Ectodermal cell (in vitro differentiated cells): Measurements from ENCODE around the gene UBA5. TPM values are rescaled to one million over a fixed set of nuclear protein-coding genes. Genes with fewer than 3 reads are reported as not detected.
"Not testable (repeated sequence)": the region's sequence is repeated elsewhere in the genome, so short reads cannot be mapped to it uniquely, and the experiment has no call there.

ENCODE experiments used
- H3K27ac ChIP-seq: 2 replicates; pipeline ENCODE4 v1.7.0; 2013; ENCODE audit warnings: mild to moderate bottlenecking, low read depth, low read length; ENCODE audit not compliant: insufficient read depth, poor library complexity, severe bottlenecking
- H3K27me3 ChIP-seq: 2 replicates; pipeline ENCODE4 v1.7.0; 2013; ENCODE audit warnings: mild to moderate bottlenecking, low read length; ENCODE audit not compliant: insufficient read depth, control insufficient read depth, poor library complexity, severe bottlenecking
- H3K36me3 ChIP-seq: one replicate; pipeline ENCODE4 v1.7.0; 2013; ENCODE audit warnings: low read length; ENCODE audit not compliant: control insufficient read depth, insufficient read depth
- H3K4me1 ChIP-seq: one replicate; pipeline ENCODE4 v1.7.0; 2013; ENCODE audit warnings: low read length; ENCODE audit not compliant: control insufficient read depth, insufficient read depth
- H3K4me3 ChIP-seq: 2 replicates; pipeline ENCODE4 v1.7.0; 2013; ENCODE audit warnings: low read depth, low read length, control low read depth; ENCODE audit not compliant: insufficient read depth
- H3K9me3 ChIP-seq: 2 replicates; pipeline ENCODE4 v1.7.0; 2013; ENCODE audit warnings: mild to moderate bottlenecking, low read length, moderate library complexity; ENCODE audit not compliant: control insufficient read depth
- WGBS, 2 experiments: methylation state at CpG; one replicate each; pipeline ENCODE4 v1.1.7; 2013; ENCODE audit warnings: missing lambda C conversion rate in 2 of 2; 5-methylcytosine and 5-hydroxymethylcytosine counted together
- polyA plus RNA-seq, 4 experiments: library from polyadenylated mRNA; stranded (reverse); fragments of 50-300 nt; gene quantifications; one replicate each; pipeline ENCODE4 v1.2.3, GENCODE V29; 2013

UBA5 gene
- polyA plus RNA-seq (2013, experiment 1 of 4) = 47.3 TPM
- polyA plus RNA-seq (2013, experiment 2 of 4) = 44.7 TPM
- 43.1 TPM for polyA plus RNA-seq (2013, experiment 3 of 4)
- 45.5 TPM for polyA plus RNA-seq (2013, experiment 4 of 4)

DNA sequence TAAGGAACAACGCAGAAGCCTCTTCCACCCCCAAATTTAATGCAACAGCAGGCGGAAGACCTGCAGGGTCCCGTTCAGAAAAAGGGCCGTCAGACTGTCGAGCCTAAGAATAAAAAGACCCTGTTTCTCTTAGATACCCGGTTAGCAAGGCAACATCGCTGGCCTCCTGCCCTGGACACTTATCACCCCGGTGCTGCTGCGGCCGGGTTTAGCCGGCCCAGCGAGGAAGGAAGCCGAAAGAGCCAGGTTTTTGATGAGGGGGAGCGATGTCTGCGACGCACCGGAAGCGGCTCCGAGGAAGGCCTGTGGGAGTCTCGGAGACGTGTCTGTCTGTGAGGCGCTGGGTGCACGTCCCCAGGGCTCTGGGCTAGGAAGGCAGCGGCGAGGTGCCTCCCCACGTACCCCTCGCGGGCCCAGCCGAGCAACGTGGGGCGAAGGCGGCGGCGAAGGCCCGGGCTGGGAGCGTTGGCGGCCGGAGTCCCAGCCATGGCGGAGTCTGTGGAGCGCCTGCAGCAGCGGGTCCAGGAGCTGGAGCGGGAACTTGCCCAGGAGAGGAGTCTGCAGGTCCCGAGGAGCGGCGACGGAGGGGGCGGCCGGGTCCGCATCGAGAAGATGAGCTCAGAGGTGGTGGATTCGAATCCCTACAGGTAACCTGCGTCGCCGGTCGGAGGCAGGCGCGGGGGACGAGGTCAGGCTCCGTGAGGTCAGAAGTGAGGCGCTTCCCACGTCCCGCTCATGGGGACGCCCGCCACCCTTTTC lies at the start of gene UBA5:
Gene UBA5 (plus strand): TSS at position 278 of the 759 bp plus-strand sequence. CDS start 209 bp downstream, at position 487.
- no peaks in the 10 kb centered on the region for H3K9me3 ChIP-seq
- peak within 1 kb of the TSS; percentile 97 for H3K4me3 ChIP-seq
- peak within 1 kb of the TSS; percentile 4 for H3K27ac ChIP-seq
- peaks cover 4% of the 10 kb centered on the region for H3K4me1 ChIP-seq
- no peaks in the 10 kb centered on the region for H3K27me3 ChIP-seq
- 0% methylated on average over 64 of the region's 64 CpGs for WGBS, 2 experiments
- no peaks in the 10 kb centered on the region for H3K36me3 ChIP-seq

DNA sequence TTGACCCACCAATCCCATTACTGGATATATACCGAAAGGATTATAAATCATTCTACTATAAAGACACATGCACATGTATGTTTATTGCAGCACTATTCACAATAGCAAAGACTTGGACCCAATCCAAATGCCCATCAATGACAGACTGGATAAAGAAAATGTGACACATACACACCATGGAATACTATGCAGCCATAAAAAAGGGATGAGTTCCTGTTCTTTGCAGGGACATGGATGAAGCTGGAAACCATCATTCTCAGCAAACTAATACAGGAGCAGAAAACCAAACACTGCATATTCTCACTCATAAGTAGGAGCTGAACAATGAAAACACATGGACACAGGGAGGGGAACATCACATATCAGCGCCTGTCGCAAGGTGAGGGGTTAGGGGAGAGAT lies 44.8 kb upstream of the UBA5 start:
- WGBS, 2 experiments = 97 to 98% methylated on average over 3 of the region's 3 CpGs
- not testable (repeated sequence) for H3K9me3 ChIP-seq, H3K27me3 ChIP-seq

DNA sequence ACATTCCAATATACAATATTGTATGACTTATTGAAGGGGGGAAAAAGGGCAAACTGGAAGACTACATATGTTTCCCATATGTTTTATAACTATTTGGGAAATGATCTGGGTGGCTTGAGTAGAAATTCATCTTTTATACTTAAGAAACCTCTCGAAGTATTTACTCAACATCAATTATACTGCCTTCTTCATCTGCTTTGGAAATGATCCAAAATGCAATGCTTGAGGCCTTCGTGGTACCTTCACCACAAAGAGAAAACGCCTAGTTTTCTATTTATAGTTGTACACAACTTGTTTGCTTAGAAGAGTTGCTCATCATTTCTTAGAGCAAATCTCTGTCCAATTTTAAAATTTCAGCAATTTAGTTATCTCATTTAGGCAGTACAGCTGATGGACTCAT lies 44.2 kb upstream of the UBA5 start:
- WGBS, 2 experiments = 91 to 93% methylated on average over 3 of the region's 3 CpGs
- Histone ChIP-seq H3K9me3 (no peaks in the 10 kb centered on the region), H3K4me3 (no peak overlapping the region), H3K27ac (no peak overlapping the region), H3K36me3 (peaks cover 3% of the 10 kb centered on the region), H3K27me3 (no peaks in the 10 kb centered on the region), H3K4me1 (no peaks in the 10 kb centered on the region)

More for the DNA sequence above, 44.8 kb upstream of the UBA5 start:
- H3K36me3 ChIP-seq, H3K27ac ChIP-seq, H3K4me1 ChIP-seq, H3K4me3 ChIP-seq: not testable (repeated sequence)

DNA sequence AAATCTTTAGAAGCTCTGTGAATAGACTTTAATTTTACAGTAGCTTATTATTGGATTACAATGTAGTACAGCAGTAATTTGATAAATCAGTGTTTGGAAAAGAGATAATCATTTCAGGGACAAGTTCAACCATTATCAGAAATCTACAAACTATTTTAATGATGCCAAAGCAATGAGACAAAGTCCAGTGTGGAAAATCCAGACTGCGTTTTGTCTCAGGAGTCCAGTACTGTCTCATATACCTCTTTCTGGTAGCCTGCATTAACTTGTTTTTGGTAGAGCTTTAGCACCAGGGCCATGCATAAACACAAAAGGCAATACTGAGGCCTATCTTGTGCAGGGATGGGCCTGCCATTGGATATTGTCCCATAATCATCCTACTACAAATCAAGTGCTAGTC lies 43.3 kb upstream of the UBA5 start:
- no peaks in the 10 kb centered on the region for H3K27me3 ChIP-seq
- no peaks in the 10 kb centered on the region for H3K9me3 ChIP-seq
- 95 to 97% methylated on average over 1 of the region's 1 CpG for WGBS, 2 experiments
- H3K27ac ChIP-seq = no peak overlapping the region
- peaks cover 3% of the 10 kb centered on the region for H3K36me3 ChIP-seq
- H3K4me3 ChIP-seq = no peak overlapping the region
- no peaks in the 10 kb centered on the region for H3K4me1 ChIP-seq

DNA sequence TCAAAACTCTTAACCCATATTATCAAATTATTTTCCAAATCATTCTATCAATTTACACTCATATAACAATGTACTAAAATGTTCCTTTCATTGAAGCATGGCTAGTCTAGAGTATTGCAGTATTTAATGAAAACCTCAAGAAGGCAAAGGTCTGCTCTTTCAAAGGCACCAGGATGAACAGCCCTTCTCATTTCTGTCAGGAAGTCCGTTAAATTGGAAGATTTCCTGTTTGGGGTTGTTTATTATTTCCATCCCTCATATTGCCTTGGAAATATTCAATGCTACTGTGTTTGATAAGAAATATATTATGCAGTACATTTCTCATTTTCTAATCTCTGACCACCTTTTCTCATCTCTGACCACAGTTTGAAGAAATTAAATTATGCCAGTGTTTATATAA lies 38.0 kb upstream of the UBA5 start:
- Histone ChIP-seq H3K9me3 (no peaks in the 10 kb centered on the region), H3K4me3 (no peak overlapping the region), H3K4me1 (no peaks in the 10 kb centered on the region), H3K36me3 (peaks cover 4% of the 10 kb centered on the region), H3K27me3 (no peaks in the 10 kb centered on the region), H3K27ac (no peak overlapping the region)
- WGBS, 2 experiments = no CpG with 5 or more reads among the region's 1 CpG

DNA sequence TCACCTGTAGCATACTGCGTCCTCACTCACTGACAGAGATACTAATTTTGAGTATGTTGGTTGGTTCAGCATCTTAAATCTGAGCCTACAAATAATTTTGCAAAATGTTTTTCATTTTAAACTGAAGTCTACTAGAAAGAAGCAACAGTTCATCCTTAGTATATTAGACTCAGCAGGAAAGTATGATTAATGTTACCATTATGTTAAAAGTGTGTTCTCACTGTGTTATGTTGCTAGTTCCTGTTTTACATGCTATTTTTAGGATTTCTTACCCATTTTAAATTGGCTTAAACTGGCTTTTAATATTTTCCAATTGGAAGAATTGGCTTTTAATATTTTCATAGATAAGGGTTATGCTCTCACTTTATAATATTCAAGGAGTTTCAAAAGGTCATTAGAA lies 37.4 kb upstream of the UBA5 start:
- H3K36me3 ChIP-seq = peaks cover 4% of the 10 kb centered on the region
- no peak overlapping the region for H3K27ac ChIP-seq
- H3K4me3 ChIP-seq = no peak overlapping the region
- H3K9me3 ChIP-seq = no peaks in the 10 kb centered on the region
- 85 to 100% methylated on average over 1 of the region's 1 CpG for WGBS, 2 experiments
- H3K4me1 ChIP-seq = no peaks in the 10 kb centered on the region
- H3K27me3 ChIP-seq = no peaks in the 10 kb centered on the region

DNA sequence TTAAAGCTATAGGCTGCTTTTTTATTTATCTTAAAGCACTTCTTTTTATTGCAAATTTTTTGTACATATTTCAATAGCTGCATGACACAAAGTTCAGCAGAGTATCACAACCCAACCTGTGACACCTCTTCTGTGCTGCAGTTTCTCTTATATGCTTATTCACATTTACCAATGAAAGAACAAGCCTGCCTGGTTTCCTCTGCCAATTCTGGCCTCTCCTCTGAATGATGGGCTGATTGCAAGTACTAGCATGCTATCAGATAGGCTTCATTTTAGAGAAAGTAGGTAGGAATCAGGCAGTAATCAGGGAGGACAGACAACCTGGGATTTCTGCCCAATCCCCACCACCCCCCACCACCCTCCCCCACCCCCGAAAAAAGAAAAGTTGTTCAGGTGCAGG lies 36.5 kb upstream of the UBA5 start:
- Histone ChIP-seq H3K27me3 (no peaks in the 10 kb centered on the region), H3K4me1 (no peaks in the 10 kb centered on the region), H3K36me3 (peaks cover 4% of the 10 kb centered on the region), H3K9me3 (no peaks in the 10 kb centered on the region), H3K4me3 (no peak overlapping the region), H3K27ac (no peak overlapping the region)
- no CpG with 5 or more reads among the region's 1 CpG for WGBS, 2 experiments

DNA sequence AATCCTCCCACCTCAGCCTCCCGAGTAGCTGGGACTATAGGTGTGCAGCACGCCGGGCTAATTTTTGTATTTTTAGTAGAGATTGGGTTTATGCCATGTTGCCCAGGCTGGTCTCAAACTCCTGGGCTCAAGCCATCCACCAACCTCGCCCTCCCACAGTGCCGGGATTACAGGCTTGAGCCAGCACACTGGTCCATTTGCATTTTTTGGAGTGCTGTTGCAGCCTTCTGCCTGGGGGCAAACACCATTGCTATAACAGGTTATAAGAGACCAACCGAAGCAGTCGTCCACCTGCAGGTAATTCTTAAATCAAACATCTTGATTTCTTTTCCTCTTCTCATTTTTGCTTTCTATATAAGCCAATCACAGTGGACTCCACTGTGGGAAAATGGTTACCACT lies 35.3 kb upstream of the UBA5 start:
- H3K9me3 ChIP-seq = no peaks in the 10 kb centered on the region
- H3K36me3 ChIP-seq = peaks cover 4% of the 10 kb centered on the region
- H3K27ac ChIP-seq = no peak overlapping the region
- H3K4me3 ChIP-seq = no peak overlapping the region
- 92% methylated on average over 7 of the region's 7 CpGs for WGBS, 2 experiments
- H3K27me3 ChIP-seq = no peaks in the 10 kb centered on the region
- no peaks in the 10 kb centered on the region for H3K4me1 ChIP-seq

DNA sequence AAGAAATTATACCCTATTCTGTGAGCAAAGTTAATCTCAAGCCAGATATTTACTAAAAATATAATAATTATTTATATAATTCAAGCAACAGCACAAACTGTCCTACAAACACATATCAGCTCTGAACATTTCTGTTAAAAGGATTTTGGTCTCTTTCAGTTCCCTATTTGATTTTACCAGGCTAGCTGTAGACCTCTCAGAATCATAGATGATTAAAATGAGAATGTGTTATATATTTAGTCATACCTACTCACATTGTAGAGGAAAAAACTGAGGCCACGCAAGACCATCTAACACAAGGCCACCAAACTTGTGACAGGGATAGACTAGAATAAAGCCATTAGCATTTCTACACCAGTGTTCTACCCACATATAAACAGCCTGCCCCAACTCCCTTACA lies 34.5 kb upstream of the UBA5 start:
- Histone ChIP-seq H3K9me3 (no peaks in the 10 kb centered on the region), H3K27ac (no peak overlapping the region), H3K27me3 (no peaks in the 10 kb centered on the region), H3K4me3 (no peak overlapping the region), H3K36me3 (peaks cover 4% of the 10 kb centered on the region), H3K4me1 (no peaks in the 10 kb centered on the region)
- WGBS, 2 experiments = 92 to 93% methylated on average over 1 of the region's 1 CpG

DNA sequence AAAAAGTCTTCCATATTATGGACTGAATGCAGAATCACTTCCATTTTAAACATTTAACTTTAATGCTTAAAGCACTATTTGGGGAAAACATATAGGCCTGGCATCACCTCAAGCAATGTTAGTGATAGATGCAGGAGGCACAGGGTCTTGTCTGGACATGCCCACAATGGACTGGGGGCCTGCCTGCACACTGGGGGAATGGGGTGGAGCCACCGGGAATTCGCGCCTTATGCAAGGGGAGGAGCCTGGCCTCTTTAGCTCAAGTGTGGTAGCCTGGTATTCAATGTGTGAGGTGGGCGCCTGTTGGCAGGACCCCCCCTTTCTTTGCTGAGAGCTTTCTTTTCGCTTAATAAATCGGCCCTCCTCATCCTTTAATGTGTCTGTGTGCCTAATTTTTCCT lies 33.2 kb upstream of the UBA5 start:
- Histone ChIP-seq H3K9me3 (no peaks in the 10 kb centered on the region), H3K27ac (no peak overlapping the region), H3K4me3 (no peak overlapping the region), H3K36me3 (peaks cover 4% of the 10 kb centered on the region), H3K4me1 (no peaks in the 10 kb centered on the region), H3K27me3 (no peaks in the 10 kb centered on the region)
- WGBS, 2 experiments = 89 to 96% methylated on average over 6 of the region's 6 CpGs
